Measurements from ENCODE around the gene UBAC2.

UBAC2 gene

DNA sequence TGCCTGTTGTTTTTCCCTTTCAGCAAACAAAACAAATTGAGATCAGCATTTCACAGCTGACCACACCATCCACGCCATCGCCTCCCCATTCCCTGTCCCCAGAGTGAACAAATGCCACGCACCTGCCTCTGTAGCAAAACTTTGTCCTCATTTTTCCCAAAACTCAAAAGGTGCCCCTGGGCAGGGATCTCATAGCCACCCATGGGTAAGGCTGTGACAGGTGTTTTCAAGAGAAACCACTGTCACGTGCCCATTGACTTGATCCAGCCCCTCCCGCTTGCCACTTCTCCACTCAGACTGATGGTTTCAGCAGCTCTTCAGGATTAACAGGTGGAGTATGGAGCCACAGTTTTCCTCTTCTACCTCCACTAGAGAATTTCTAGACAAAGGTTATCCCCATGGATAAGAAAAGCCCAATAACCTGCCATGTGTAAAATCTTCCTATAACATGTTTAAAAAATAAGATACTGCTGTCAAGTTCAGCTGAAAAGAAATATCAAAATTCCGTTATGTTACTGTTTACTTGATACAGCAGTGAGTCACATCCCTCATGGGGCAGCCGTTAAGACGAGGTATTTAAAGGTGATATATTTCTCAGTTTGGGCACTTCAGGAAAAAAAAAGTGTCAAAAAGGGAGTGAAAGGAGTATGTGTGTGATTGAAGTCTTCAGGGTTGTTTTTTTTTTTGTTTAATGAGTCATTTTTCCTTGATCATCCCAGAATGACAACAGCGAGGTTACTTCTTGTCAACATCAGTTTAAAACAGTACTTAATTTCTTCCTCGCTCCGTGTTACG, 170.0 kb downstream of the UBAC2 start:
- ChIA-PET CTCF (interaction anchor here (1.6 to 2.4 kb wide), 2 partner anchors 13 to 17 kb away, joined by 6 to 10 read pairs; no protein-coding TSS in a partner anchor), POLR2A (no interaction called here)
- TF ChIP-seq, protein P1, sequence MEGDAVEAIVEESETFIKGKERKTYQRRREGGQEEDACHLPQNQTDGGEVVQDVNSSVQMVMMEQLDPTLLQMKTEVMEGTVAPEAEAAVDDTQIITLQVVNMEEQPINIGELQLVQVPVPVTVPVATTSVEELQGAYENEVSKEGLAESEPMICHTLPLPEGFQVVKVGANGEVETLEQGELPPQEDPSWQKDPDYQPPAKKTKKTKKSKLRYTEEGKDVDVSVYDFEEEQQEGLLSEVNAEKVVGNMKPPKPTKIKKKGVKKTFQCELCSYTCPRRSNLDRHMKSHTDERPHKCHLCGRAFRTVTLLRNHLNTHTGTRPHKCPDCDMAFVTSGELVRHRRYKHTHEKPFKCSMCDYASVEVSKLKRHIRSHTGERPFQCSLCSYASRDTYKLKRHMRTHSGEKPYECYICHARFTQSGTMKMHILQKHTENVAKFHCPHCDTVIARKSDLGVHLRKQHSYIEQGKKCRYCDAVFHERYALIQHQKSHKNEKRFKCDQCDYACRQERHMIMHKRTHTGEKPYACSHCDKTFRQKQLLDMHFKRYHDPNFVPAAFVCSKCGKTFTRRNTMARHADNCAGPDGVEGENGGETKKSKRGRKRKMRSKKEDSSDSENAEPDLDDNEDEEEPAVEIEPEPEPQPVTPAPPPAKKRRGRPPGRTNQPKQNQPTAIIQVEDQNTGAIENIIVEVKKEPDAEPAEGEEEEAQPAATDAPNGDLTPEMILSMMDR (IDR thresholded peaks at IDR 0.05; ENCODE audit: control extremely low read depth, extremely low read depth, low read depth, missing control alignments), result no peak
- no peak for DNase-seq (ENCODE audit: extremely low spot score)

DNA sequence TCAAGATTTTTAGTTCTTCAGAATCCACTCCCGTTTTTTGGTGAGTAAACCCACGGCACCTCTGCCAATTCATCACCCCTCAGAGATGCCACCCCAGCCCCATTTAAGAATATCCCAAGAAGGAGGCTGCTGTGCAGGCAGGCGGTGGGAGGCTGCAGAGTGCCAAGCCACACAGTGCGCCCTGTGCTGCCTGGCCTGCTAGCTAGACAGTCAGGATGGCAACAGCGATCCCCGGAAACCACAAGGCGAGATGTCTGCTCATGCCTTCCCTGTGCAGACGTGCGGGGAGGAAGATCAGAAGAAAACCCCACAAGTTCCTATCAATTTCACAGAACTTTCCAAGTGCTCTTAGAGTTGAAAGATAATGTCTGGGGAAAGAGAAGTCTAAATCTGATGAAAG, 171.3 kb downstream of the UBAC2 start:
- no peak for DNase-seq (ENCODE audit: extremely low spot score)
- POLR2A ChIA-PET, result no interaction called here
- TF ChIP-seq, protein P1 (IDR thresholded peaks at IDR 0.05; ENCODE audit: control extremely low read depth, extremely low read depth, low read depth, missing control alignments), result no peak
- CTCF ChIA-PET, result interaction anchor here (1.2 to 2.4 kb wide), 2 partner anchors 12 to 15 kb away, joined by 3 to 10 read pairs; no protein-coding TSS in a partner anchor

DNA sequence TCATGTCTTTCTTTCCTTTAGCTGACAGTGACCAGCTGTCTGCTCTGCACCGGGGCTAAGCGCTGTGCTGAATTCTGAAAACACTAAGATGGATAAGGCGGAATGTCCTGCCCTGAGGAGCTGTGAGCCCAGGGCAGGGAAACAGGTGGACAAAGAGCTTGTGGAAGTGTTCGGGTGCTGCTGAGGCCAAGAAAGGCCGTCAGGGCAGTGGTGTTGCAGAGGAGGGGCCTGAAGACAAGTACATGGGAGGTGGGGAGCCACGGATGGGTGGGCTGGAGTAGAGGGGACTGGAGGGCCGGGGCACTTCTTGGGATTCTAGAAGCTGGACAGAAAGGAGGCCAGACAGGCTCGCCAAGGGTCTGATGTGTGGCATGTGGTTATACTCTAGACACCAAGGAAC, 172.8 kb downstream of the UBAC2 start:
- TF ChIP-seq, protein P1 (IDR thresholded peaks at IDR 0.05; ENCODE audit: control extremely low read depth, extremely low read depth, low read depth, missing control alignments), result no peak
- ChIA-PET CTCF (interaction anchor here (1.2 to 23.0 kb wide), 4 partner anchors 9 to 64 kb away, joined by 3 to 450 read pairs (median 31); no protein-coding TSS in a partner anchor), POLR2A (interaction anchor here (0.7 kb wide), 1 partner anchor 56 kb away, joined by 3 read pairs; no protein-coding TSS in a partner anchor)
- DNase-seq (ENCODE audit: extremely low spot score), result no peak

DNA sequence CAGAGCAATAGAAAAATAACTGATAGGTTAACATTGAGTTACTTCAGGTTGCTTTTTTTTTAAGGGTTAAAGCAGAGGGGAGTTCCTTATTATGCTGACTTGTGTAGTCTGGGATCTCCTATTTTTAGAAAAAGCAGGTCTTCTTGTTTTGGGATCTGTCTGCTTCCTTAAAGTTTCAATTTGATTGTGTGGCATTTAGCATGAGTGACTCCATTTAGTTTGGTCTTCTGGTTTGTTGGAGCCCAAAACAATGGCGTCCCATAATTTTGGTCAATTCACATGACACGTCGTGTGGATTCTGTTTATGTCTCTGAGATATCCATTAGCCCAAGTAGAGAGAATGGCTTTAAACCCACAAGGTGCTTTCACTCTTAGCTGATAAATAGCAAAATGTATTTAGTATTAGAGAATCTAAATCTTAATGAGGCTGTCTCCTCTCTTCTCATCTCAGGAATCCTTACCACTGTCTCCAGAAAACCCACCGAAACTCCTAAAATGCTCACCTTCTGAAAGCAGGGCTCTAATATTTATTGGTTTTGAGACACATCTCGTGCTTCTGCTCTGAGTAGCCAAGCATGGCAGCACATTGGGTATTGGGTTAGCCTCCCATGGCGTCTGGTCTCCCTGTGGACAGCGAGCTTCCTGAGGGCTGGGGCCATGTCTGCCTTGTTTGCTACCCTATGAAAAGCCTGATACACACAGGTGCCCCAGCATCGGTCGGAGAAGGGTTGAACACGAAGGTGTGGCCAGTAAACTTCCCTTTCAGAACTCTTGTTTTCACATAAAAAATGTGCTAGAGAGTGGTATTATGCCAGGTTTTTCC, 173.7 kb downstream of the UBAC2 start:
- TF ChIP-seq, protein P1 (IDR thresholded peaks at IDR 0.05; ENCODE audit: control extremely low read depth, extremely low read depth, low read depth, missing control alignments), result no peak
- ChIA-PET CTCF (interaction anchor here (1.1 to 23.0 kb wide), 7 partner anchors 8 to 105 kb away, joined by 3 to 450 read pairs (median 12); no protein-coding TSS in a partner anchor), POLR2A (no interaction called here)
- no peak for DNase-seq (ENCODE audit: extremely low spot score)

DNA sequence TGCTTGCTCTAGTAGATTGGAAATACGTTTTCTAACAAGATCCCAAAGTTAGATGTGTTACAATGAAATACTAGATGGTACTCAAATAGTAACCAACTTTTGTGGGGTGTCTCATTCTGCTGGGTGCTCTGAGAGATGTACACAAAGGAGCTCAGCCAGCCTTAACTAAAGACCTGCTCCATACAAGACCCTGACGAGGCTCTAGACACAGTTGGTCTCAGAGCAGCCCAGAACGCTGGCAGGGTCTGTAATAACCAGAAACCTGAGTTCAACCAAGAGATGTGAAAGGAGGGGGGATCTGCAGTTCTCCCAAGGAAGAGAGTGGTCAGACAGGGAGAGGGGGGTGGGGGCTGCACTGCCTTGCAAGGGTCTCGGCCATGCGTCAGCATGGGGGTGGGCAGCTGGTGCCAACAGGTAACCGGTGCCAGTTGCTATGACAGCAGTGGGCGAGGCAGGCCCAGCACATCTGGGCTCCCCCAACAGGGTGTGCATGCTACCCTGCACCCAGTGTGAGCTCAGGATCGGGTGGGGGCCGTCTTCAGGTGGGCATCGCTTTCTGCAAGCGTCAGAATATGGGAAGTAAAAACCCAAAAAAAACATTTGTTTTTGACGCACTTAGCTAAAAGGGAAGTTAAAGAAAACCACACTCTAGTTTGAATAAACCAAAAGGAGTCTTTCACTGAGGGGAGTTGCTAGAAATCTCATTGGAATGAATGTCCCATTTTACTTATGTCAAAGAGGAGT, 174.5 kb downstream of the UBAC2 start:
- POLR2A ChIA-PET, result interaction anchor here (0.5 to 0.7 kb wide), 5 partner anchors 8 to 233 kb away, joined by 3 to 12 read pairs (median 6); no protein-coding TSS in a partner anchor
- peak; percentile 57 for DNase-seq (ENCODE audit: extremely low spot score)
- TF ChIP-seq, protein P1 (IDR thresholded peaks at IDR 0.05; ENCODE audit: control extremely low read depth, extremely low read depth, low read depth, missing control alignments), result no peak
- CTCF ChIA-PET, result interaction anchor here (1.1 to 23.0 kb wide), 10 partner anchors 8 to 132 kb away, joined by 3 to 450 read pairs (median 4); no protein-coding TSS in a partner anchor
